Testis (tissue), 3 donors: ENCODE results near the gene FAM222A. TPM values are rescaled to one million over a fixed set of nuclear protein-coding genes. Genes with fewer than 3 reads are reported as not detected.

Experiments used
- DNase-seq: peaks from one replicate; pipeline ENCODE4 v3.0.0-alpha.2; 2019
- H3K27ac ChIP-seq, 2 donors: fragments of 200-600 bp; sonication (generic); one replicate each; pipeline ENCODE4 v1.5.1; 2019
- H3K27me3 ChIP-seq: fragments of 200-600 bp; sonication (generic); one replicate; pipeline ENCODE4 v1.5.1; 2019
- H3K36me3 ChIP-seq: fragments of 200-600 bp; sonication (generic); one replicate; pipeline ENCODE4 v1.5.1; 2017; ENCODE audit warnings: low read depth; ENCODE audit errors: missing control alignments
- H3K4me1 ChIP-seq: fragments of 200-600 bp; sonication (generic); one replicate; pipeline ENCODE4 v1.5.1; 2019
- H3K4me3 ChIP-seq, 2 donors: fragments of 200-600 bp; sonication (generic); one replicate each; pipeline ENCODE4 v1.5.1; 2017 to 2019
- H3K9me3 ChIP-seq: fragments of 200-600 bp; sonication (generic); one replicate; pipeline ENCODE4 v1.5.1; 2017
- POLR2A ChIP-seq: fragments of 450-650 bp; IDR thresholded peaks from one replicate; pipeline ENCODE4 v1.6.1; 2017; ENCODE audit warnings: antibody characterized with exemption, mild to moderate bottlenecking, moderate library complexity
- WGBS, 2 donors: methylation state at CpG; one replicate each; pipeline ENCODE4 v1.1.5; 2018; 5-methylcytosine and 5-hydroxymethylcytosine counted together
- intact Hi-C: fragments of 100-400 bp; cut with DNase I; formaldehyde crosslinking; loops from one replicate; pipeline ENCODE4 v1.15.1; 2023; ENCODE audit warnings: low total_unique reads
- polyA plus RNA-seq: library from polyadenylated mRNA; stranded (reverse); fragments of 350-450 nt; fragmentation: Illumina TruSeq; extraction: RNeasy Lipid Tissue Mini Kit (QIAGEN cat#74804); gene quantifications from one replicate; pipeline ENCODE4 v1.2.3, GENCODE V29; 2014; ENCODE audit warnings: low read depth, low replicate concordance; ENCODE audit not compliant: insufficient read depth
- total RNA-seq, 2 donors: library from RNA; depleted of rRNA; stranded (reverse); fragments of >200 nt; gene quantifications; one replicate each; pipeline ENCODE4 v1.2.3, GENCODE V29; 2016
- TF ChIP-seq, protein P1 (sequence below), 3 experiments: fragments of 450-650 bp in 2 of 3; fragments of 200-600 bp in 1 of 3; sonication (generic) in 1 of 3; IDR thresholded peaks; one replicate each; pipeline ENCODE4 v1.5.1; 2016 to 2019; ENCODE audit warnings: antibody characterized with exemption in 3 of 3, mild to moderate bottlenecking in 2 of 3, moderate library complexity in 1 of 3

Gene FAM222A
- total and polyA plus RNA-seq, 3 donors from 2014 or later = 34.5 to 78.6 (median 75.7) TPM

DNA sequence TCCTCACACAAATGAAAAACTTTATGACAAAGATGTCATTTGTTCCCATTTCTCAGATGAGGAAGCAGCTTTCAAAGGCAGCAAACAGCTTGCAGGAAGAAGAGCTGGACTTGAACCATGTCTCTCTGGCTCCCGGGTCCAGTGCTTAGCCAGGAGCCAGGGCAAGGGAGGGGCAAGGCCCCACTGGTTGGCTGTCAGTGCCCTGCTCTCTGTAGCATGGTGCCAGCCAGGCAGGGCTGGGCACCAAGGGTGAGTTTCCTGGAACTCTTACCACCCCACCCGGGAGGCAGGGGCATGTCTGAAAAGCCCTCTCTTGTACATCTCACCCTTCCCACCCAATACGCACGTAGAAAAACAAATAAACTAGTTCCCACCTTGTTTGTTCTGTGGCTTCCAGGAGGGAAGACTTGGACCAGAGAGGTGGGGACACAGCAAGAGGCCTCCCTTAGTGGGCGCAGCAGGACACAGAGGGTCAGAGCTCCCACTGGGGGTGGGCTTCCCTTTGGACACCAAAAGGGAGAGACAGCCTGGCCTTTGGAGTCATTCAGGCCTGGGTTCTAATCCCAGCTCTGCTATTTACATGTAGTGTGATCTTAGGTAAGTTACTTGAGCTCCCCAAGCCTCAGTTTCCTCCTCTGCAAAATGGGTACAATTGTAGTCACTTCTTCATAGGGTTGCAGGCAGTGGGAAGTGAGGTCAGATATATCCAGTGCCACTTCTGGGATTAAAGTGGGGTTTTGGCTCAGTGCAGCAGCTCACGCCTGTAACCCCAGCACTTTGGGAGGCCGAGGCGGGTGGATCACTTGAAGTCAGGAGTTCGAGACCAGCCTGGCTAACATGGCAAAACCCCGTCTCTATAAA, 102.4 kb downstream of the FAM222A start:
- no peak overlapping the region for H3K27ac ChIP-seq
- TF ChIP-seq, protein P1, sequence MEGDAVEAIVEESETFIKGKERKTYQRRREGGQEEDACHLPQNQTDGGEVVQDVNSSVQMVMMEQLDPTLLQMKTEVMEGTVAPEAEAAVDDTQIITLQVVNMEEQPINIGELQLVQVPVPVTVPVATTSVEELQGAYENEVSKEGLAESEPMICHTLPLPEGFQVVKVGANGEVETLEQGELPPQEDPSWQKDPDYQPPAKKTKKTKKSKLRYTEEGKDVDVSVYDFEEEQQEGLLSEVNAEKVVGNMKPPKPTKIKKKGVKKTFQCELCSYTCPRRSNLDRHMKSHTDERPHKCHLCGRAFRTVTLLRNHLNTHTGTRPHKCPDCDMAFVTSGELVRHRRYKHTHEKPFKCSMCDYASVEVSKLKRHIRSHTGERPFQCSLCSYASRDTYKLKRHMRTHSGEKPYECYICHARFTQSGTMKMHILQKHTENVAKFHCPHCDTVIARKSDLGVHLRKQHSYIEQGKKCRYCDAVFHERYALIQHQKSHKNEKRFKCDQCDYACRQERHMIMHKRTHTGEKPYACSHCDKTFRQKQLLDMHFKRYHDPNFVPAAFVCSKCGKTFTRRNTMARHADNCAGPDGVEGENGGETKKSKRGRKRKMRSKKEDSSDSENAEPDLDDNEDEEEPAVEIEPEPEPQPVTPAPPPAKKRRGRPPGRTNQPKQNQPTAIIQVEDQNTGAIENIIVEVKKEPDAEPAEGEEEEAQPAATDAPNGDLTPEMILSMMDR (IDR thresholded peaks at IDR 0.05) = no peak
- TF ChIP-seq POLR2A = no peak
- no peaks in the 10 kb centered on the region for H3K27me3 ChIP-seq
- no peak overlapping the region for H3K4me3 ChIP-seq
- H3K4me1 ChIP-seq = no peaks in the 10 kb centered on the region
- intact Hi-C loops = no loop called here
- DNase-seq = no peak
- 87 to 92% methylated on average over 10 of the region's 10 CpGs for WGBS, 2 donors
- no peaks in the 10 kb centered on the region for H3K9me3 ChIP-seq
- no peaks in the 10 kb centered on the region for H3K36me3 ChIP-seq

DNA sequence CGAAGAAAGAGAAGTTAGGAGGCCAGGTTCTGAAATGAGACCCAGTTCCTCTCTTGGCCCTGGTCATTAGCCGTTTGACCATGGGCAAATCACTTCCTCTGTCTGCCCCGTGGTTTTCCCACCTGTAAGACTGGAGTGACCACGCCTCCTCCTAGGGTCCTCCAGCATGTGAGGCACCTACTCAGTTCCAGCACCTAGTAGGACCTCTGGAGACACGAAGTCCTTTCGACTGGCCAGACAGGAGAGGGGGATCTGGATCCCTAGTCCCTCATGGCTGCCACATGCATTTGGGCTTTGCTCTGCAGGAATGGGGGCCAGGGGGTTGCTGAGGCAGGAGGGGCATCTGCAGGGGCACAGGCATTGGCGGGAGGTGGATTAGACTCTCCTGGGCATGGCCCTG, 103.2 kb downstream of the FAM222A start:
- WGBS, 2 donors = 88 to 90% methylated on average over 4 to 7 of the region's 7 CpGs

DNA sequence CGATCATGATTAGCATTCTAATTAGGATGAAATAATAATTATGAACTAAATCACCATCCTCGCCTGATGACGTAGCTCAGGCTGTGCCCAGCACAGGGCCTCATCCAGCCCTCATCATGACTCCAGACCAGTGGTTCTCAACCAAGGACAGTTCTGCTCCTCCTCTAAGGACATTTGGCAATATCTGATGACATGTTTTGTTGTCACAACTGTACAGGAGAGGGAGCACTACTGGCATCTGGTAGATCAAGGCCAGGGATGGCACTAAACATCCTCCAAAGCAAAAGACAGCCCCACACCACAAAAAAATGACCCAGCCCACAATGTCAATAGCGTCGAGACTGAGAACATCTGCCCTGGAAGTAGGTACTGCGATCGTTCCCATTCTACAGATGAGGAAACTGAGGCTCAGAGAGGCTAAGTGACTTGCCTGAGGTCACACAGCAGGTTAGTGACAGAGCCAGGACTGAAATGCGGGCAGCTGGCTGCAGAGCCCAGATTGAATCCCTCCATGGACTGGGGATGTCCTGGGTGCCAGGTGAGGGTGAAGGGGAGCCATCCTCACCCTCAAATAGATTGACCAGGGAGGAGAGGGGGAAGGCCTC, 104.1 kb downstream of the FAM222A start:
- Histone ChIP-seq H3K4me1 (no peaks in the 10 kb centered on the region), H3K4me3 (no peak overlapping the region), H3K36me3 (no peaks in the 10 kb centered on the region), H3K27ac (no peak overlapping the region), H3K9me3 (no peaks in the 10 kb centered on the region), H3K27me3 (no peaks in the 10 kb centered on the region)
- intact Hi-C loops = no loop called here
- no peak for DNase-seq
- no peak for TF ChIP-seq POLR2A
- TF ChIP-seq, protein P1 (IDR thresholded peaks at IDR 0.05) = no peak
- 85 to 93% methylated on average over 8 of the region's 8 CpGs for WGBS, 2 donors

More for the DNA sequence above, 103.2 kb downstream of the FAM222A start:
- Histone ChIP-seq H3K27me3 (no peaks in the 10 kb centered on the region), H3K36me3 (no peaks in the 10 kb centered on the region), H3K4me1 (no peaks in the 10 kb centered on the region), H3K4me3 (no peak overlapping the region), H3K9me3 (no peaks in the 10 kb centered on the region), H3K27ac (no peak overlapping the region)
- TF ChIP-seq POLR2A = no peak
- TF ChIP-seq, protein P1 (IDR thresholded peaks at IDR 0.05) = no peak
- DNase-seq = no peak
- intact Hi-C loops = no loop called here

DNA sequence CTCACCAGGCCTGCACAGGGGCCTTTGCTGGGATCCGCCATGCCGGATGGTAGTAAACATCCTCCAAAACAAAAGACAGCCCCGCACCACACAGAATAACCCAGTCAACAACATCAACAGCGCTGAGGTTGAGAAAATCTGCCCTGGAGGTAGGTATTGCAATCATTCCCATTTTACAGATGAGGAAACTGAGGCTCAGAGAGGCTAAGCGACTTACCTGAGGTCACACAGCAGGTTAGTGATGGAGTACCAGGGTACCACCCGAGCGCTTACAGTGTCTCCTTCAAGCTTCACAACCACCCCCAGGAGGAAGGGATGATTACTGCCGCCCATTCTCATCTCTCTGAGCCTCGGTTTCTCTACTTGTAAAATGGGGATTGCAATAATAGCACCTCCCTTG, 104.6 kb downstream of the FAM222A start:
- WGBS, 2 donors = 93 to 94% methylated on average over 9 of the region's 9 CpGs
- no peak overlapping the region for H3K27ac ChIP-seq
- DNase-seq = no peak

More for the DNA sequence above, 104.6 kb downstream of the FAM222A start:
- no peak for TF ChIP-seq POLR2A
- TF ChIP-seq, protein P1 (IDR thresholded peaks at IDR 0.05) = no peak
- intact Hi-C loops = no loop called here
- Histone ChIP-seq H3K9me3 (no peaks in the 10 kb centered on the region), H3K27me3 (no peaks in the 10 kb centered on the region), H3K36me3 (no peaks in the 10 kb centered on the region), H3K4me1 (no peaks in the 10 kb centered on the region), H3K4me3 (no peak overlapping the region)
